Measurements from ENCODE around the gene PNPO. TPM values are rescaled to one million over a fixed set of nuclear protein-coding genes. Genes with fewer than 3 reads are reported as not detected.

Gene PNPO
- total and polyA plus RNA-seq, 2 of the 13 experiments (the other 11 are each of a cell fraction or from before 2014, with no cell fraction given): 47.9 to 63.3 TPM

DNA sequence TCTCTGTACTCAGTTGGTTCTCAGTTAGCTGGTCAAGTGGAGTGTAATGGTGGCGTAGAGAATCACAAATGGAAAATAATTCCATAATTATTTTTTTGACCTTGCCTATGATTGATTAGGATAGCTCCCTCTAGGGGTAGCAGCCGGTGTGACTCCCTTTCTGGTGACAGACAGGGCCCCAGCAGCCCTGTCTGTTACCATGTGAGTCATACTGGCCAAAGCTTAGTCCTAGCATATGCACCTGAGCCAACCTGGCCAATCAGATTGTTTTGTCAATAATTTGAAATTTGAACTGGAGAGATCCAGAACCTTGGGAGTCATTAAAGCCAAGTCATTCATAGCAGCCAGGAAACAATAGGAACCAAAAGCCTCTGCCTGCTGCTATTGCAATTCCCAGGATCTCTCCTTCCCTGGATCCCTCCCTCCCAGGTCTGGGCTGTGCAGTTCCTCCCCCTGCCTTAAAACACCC lies 5.6 kb downstream of the PNPO start (continued):
- TF ChIP-seq, protein P1, sequence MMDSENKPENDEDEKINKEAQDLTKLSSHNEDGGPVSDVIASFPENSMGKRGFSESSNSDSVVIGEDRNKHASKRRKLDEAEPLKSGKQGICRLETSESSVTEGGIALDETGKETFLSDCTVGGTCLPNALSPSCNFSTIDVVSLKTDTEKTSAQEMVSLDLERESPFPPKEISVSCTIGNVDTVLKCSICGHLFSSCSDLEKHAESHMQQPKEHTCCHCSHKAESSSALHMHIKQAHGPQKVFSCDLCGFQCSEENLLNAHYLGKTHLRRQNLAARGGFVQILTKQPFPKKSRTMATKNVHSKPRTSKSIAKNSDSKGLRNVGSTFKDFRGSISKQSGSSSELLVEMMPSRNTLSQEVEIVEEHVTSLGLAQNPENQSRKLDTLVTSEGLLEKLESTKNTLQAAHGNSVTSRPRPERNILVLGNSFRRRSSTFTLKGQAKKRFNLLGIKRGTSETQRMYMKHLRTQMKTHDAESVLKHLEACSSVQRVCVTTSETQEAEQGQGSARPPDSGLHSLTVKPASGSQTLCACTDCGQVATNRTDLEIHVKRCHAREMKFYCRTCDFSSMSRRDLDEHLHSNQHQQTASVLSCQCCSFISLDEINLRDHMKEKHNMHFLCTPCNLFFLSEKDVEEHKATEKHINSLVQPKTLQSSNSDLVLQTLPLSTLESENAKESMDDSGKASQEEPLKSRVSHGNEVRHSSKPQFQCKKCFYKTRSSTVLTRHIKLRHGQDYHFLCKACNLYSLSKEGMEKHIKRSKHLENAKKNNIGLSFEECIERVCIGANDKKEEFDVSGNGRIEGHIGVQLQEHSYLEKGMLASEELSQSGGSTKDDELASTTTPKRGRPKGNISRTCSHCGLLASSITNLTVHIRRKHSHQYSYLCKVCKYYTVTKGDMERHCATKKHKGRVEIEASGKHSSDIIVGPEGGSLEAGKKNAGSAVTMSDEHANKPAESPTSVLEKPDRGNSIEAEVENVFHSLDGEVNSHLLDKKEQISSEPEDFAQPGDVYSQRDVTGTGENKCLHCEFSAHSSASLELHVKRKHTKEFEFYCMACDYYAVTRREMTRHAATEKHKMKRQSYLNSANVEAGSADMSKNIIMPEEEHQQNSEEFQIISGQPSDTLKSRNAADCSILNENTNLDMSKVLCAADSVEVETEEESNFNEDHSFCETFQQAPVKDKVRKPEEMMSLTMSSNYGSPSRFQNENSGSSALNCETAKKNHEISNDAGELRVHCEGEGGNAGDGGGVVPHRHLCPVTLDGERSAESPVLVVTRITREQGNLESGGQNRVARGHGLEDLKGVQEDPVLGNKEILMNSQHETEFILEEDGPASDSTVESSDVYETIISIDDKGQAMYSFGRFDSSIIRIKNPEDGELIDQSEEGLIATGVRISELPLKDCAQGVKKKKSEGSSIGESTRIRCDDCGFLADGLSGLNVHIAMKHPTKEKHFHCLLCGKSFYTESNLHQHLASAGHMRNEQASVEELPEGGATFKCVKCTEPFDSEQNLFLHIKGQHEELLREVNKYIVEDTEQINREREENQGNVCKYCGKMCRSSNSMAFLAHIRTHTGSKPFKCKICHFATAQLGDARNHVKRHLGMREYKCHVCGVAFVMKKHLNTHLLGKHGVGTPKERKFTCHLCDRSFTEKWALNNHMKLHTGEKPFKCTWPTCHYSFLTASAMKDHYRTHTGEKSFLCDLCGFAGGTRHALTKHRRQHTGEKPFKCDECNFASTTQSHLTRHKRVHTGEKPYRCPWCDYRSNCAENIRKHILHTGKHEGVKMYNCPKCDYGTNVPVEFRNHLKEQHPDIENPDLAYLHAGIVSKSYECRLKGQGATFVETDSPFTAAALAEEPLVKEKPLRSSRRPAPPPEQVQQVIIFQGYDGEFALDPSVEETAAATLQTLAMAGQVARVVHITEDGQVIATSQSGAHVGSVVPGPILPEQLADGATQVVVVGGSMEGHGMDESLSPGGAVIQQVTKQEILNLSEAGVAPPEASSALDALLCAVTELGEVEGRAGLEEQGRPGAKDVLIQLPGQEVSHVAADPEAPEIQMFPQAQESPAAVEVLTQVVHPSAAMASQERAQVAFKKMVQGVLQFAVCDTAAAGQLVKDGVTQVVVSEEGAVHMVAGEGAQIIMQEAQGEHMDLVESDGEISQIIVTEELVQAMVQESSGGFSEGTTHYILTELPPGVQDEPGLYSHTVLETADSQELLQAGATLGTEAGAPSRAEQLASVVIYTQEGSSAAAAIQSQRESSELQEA (CRISPR knock-in tag; IDR thresholded peaks at IDR 0.05; ENCODE audit: not compliant biosample characterization): no peak
- peak; percentile 50; the same call in 1 of the 2 replicates for TF ChIP-seq MIXL1 (CRISPR knock-in tag; IDR thresholded peaks at IDR 0.05)
- no peak for TF ChIP-seq ZFP36 (IDR thresholded peaks at IDR 0.05; ENCODE audit: borderline replicate concordance, low read depth, low read length, partially characterized antibody)
- no peak; the same call in 1 of the 2 replicates for TF ChIP-seq FOSL1 (CRISPR knock-in tag; IDR thresholded peaks at IDR 0.05; ENCODE audit: borderline replicate concordance)
- no peak for TF ChIP-seq TOE1 (CRISPR knock-in tag; IDR thresholded peaks at IDR 0.05)
- no peak for TF ChIP-seq ARNT (IDR thresholded peaks at IDR 0.05)
- no peak for TF ChIP-seq ZMYM2 (CRISPR knock-in tag; IDR thresholded peaks at IDR 0.05)
- TF ChIP-seq, protein P2, sequence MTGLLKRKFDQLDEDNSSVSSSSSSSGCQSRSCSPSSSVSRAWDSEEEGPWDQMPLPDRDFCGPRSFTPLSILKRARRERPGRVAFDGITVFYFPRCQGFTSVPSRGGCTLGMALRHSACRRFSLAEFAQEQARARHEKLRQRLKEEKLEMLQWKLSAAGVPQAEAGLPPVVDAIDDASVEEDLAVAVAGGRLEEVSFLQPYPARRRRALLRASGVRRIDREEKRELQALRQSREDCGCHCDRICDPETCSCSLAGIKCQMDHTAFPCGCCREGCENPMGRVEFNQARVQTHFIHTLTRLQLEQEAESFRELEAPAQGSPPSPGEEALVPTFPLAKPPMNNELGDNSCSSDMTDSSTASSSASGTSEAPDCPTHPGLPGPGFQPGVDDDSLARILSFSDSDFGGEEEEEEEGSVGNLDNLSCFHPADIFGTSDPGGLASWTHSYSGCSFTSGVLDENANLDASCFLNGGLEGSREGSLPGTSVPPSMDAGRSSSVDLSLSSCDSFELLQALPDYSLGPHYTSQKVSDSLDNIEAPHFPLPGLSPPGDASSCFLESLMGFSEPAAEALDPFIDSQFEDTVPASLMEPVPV (CRISPR knock-in tag; IDR thresholded peaks at IDR 0.05): peak; percentile 54; the same call in 1 of the 2 replicates
- TF ChIP-seq, protein P3, sequence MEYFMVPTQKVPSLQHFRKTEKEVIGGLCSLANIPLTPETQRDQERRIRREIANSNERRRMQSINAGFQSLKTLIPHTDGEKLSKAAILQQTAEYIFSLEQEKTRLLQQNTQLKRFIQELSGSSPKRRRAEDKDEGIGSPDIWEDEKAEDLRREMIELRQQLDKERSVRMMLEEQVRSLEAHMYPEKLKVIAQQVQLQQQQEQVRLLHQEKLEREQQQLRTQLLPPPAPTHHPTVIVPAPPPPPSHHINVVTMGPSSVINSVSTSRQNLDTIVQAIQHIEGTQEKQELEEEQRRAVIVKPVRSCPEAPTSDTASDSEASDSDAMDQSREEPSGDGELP (IDR thresholded peaks at IDR 0.05; ENCODE audit: borderline replicate concordance, low read depth): peak; percentile 60; the same call in 1 of the 2 replicates
- TF ChIP-seq, protein P4, sequence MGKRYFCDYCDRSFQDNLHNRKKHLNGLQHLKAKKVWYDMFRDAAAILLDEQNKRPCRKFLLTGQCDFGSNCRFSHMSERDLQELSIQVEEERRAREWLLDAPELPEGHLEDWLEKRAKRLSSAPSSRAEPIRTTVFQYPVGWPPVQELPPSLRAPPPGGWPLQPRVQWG (CRISPR knock-in tag; IDR thresholded peaks at IDR 0.05; ENCODE audit: borderline replicate concordance, low read depth): no peak
- no peak for TF ChIP-seq HNRNPLL (IDR thresholded peaks at IDR 0.05; ENCODE audit: low read depth, low read length, poor library complexity, severe bottlenecking)
- TF ChIP-seq ZNF354B (CRISPR knock-in tag; IDR thresholded peaks at IDR 0.05): 0 out of 2 replicates have a peak, but pooled peaks have one; percentile 3
- TF ChIP-seq ZNF101 (CRISPR knock-in tag; IDR thresholded peaks at IDR 0.05; ENCODE audit: borderline replicate concordance, low read depth): no peak
- no peak for TF ChIP-seq NCOA1 (CRISPR knock-in tag; IDR thresholded peaks at IDR 0.05)
- no peak for TF ChIP-seq KLF15 (CRISPR knock-in tag; IDR thresholded peaks at IDR 0.05; ENCODE audit: borderline replicate concordance)
- TF ChIP-seq AGO1 (IDR thresholded peaks at IDR 0.05; ENCODE audit: low read depth, low read length, poor library complexity, severe bottlenecking): no peak
- TF ChIP-seq KDM1A (CRISPR knock-in tag; IDR thresholded peaks at IDR 0.05): no peak
- no peak for TF ChIP-seq ZNF766 (CRISPR knock-in tag; IDR thresholded peaks at IDR 0.05; ENCODE audit: borderline replicate concordance)
